SK-N-SH treated with all-trans-retinoic acid at 6 μM for 48 hours (cell line): ENCODE results near the gene LZTR1.

Source experiments
- ATAC-seq: fragments of 200-7000 bp; cut with Tn5 transposase; 3 replicates; pipeline ENCODE4 v1.9.1; 2020; ENCODE audit warnings: mild to moderate bottlenecking, moderate library complexity
- ARNTL ChIP-seq: fragments of 450-650 bp; formaldehyde crosslinking; IDR thresholded peaks from 2 replicates; pipeline ENCODE4 v1.5.0; 2020; ENCODE audit warnings: low read depth, mild to moderate bottlenecking, moderate library complexity, borderline replicate concordance
- CSRNP3 ChIP-seq: fragments of 250-450 bp; sonication (Bioruptor Pico); IDR thresholded peaks from 2 replicates; pipeline ENCODE4 v1.5.1; 2021; ENCODE audit warnings: mild to moderate bottlenecking, moderate library complexity
- ESRRG ChIP-seq: fragments of 250-450 bp; sonication (Bioruptor Pico); IDR thresholded peaks from 2 replicates; pipeline ENCODE4 v1.6.1; 2021; ENCODE audit warnings: mild to moderate bottlenecking
- PATZ1 ChIP-seq: fragments of 250-450 bp; sonication (Bioruptor Pico); IDR thresholded peaks from 2 replicates; pipeline ENCODE4 v1.8.0; 2020; ENCODE audit warnings: mild to moderate bottlenecking, moderate library complexity, borderline replicate concordance
- PPARA ChIP-seq: fragments of 250-450 bp; sonication (Bioruptor Pico); IDR thresholded peaks from 2 replicates; pipeline ENCODE4 v1.5.0; 2020; ENCODE audit warnings: mild to moderate bottlenecking, borderline replicate concordance
- RARB ChIP-seq: fragments of 250-450 bp; sonication (Bioruptor Pico); IDR thresholded peaks from 2 replicates; pipeline ENCODE4 v1.8.0; 2021; ENCODE audit warnings: mild to moderate bottlenecking, moderate library complexity
- TOX ChIP-seq: fragments of 250-450 bp; sonication (Bioruptor Pico); IDR thresholded peaks from 2 replicates; pipeline ENCODE4 v1.8.0; 2021; ENCODE audit warnings: mild to moderate bottlenecking, moderate library complexity, borderline replicate concordance
- ZC3H10 ChIP-seq: fragments of 250-450 bp; sonication (Bioruptor Pico); IDR thresholded peaks from 2 replicates; pipeline ENCODE4 v1.5.1; 2021; ENCODE audit warnings: mild to moderate bottlenecking, moderate library complexity
- ZNF565 ChIP-seq: fragments of 450-650 bp; formaldehyde crosslinking; conservative IDR thresholded peaks from 2 replicates; pipeline ENCODE4 v1.5.0; 2020; ENCODE audit warnings: low read depth, mild to moderate bottlenecking, moderate library complexity
- ZNF70 ChIP-seq: fragments of 450-650 bp; formaldehyde crosslinking; IDR thresholded peaks from 2 replicates; pipeline ENCODE4 v1.5.0; 2020; ENCODE audit warnings: mild to moderate bottlenecking, moderate library complexity
- ZNF8 ChIP-seq: fragments of 450-650 bp; formaldehyde crosslinking; IDR thresholded peaks from 2 replicates; pipeline ENCODE4 v1.5.0; 2020; ENCODE audit warnings: mild to moderate bottlenecking, moderate library complexity
- TF ChIP-seq, protein P1 (sequence below): fragments of 250-450 bp; sonication (Bioruptor Pico); IDR thresholded peaks from 2 replicates; pipeline ENCODE4 v1.5.1; 2020; ENCODE audit warnings: low read depth, mild to moderate bottlenecking, moderate library complexity

LZTR1 gene

GRCh38 chr22:21028277-21029251 lies 46.5 kb downstream of the LZTR1 start (continued):
- no peak for TF ChIP-seq PATZ1 (CRISPR knock-in tag)

- TF ChIP-seq, protein P1, sequence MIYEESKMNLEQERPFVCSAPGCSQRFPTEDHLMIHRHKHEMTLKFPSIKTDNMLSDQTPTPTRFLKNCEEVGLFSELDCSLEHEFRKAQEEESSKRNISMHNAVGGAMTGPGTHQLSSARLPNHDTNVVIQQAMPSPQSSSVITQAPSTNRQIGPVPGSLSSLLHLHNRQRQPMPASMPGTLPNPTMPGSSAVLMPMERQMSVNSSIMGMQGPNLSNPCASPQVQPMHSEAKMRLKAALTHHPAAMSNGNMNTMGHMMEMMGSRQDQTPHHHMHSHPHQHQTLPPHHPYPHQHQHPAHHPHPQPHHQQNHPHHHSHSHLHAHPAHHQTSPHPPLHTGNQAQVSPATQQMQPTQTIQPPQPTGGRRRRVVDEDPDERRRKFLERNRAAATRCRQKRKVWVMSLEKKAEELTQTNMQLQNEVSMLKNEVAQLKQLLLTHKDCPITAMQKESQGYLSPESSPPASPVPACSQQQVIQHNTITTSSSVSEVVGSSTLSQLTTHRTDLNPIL (CRISPR knock-in tag) = no peak
- TF ChIP-seq RARB (CRISPR knock-in tag) (no peak), ARNTL (CRISPR knock-in tag) (no peak), ZNF70 (CRISPR knock-in tag) (no peak), ESRRG (no peak), PPARA (CRISPR knock-in tag) (no peak)
- no peak for ATAC-seq
Measured at GRCh38 chr22:21029486-21030025, 47.5 kb downstream of the LZTR1 start.

- TF ChIP-seq CSRNP3 (no peak), ZC3H10 (CRISPR knock-in tag) (no peak), ZNF8 (CRISPR knock-in tag) (no peak), ZNF565 (CRISPR knock-in tag) (no peak), RARB (CRISPR knock-in tag) (no peak), PATZ1 (CRISPR knock-in tag) (no peak), TOX (CRISPR knock-in tag) (no peak)
- no peak for ATAC-seq
Measured at GRCh38 chr22:21030032-21030431, 47.9 kb downstream of the LZTR1 start.

DNA sequence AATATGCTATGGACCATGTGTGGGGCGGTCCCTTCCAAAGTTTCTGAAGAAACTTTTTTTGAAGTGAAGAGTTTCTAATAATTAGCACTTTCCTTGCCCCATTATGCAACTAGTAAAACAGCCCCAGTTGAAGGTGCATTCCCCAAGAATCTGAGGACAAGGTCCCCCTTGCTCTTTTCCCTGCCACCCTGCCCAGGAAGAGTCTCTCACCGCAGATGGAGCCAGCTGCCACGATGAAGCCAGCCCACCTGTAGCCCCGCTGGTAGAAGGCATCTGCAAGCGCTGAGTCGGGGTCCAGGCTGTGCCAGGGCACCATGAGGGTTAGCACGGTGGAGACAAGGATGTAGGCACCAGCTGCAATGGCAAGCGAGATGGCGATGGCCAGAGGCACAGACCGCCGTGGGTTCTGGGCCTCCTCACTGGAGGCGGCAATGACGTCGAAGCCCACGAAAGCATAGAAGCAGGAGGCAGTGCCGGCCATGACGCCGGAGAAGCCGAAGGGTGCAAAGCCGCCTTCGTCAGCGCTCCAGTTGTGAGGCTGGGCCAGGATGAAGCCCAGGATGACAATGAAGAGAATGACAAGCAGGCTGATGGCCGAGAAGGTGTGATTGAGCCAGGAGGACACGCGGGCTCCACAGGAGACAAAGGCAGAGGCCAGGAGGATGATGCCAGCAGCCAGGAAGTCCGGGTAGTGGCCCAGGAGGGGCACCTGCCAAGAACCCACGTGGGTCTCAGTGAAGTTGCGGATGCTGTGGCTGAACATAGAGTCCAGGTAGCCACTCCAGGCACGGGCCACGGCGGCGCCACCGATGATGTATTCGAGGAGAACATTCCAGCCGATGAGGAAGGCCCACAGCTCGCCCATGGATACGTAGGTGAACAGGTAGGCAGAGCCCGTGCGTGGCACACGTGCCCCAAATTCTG lies 48.8 kb downstream of the LZTR1 start:
- TF ChIP-seq ZNF70 (CRISPR knock-in tag) (no peak), ARNTL (CRISPR knock-in tag) (no peak)
- no peak for ATAC-seq

DNA sequence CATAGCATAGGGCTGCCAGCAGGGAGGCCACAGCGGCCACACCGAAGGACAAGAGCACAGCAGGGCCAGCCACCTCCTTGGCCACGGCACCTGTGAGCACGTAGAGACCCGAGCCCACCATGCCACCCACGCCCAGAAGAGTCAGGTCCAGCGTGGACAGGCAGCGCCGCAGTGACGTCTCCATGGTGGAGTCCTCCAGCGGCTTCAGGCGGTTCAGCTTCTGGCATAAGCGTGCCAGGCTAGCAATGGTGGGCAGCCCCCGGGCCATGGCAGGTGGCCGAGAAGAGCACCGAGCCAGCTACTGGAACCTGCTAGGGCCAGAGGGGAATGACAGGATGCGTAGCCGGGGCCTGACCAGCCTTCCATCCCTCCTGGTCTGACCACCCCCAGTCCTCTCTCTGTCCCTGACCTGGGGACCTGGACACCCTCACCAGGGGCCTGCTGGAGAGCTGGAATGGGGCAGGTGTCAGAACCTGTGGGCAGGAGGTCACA lies 49.5 kb downstream of the LZTR1 start:
- ATAC-seq = no peak
- no peak for TF ChIP-seq ZC3H10 (CRISPR knock-in tag)
